HepG2 (cell line): Measurements from ENCODE around the gene PRXL2A. TPM values are rescaled to one million over a fixed set of nuclear protein-coding genes. Genes with fewer than 3 reads are reported as not detected.

Experiments
- ARID3A ChIP-seq: IDR thresholded peaks from 2 replicates; pipeline ENCODE4 v1.6.1; 2012; ENCODE audit warnings: low read depth, low read length, improper control_type of control experiment
- CBX5 ChIP-seq: sonication (generic); formaldehyde crosslinking; IDR thresholded peaks from 2 replicates; pipeline ENCODE4 v1.4.0; 2020; ENCODE audit warnings: missing genetic modification reagents, borderline replicate concordance
- E2F5 ChIP-seq: sonication (generic); formaldehyde crosslinking; conservative IDR thresholded peaks from 2 replicates; pipeline ENCODE4 v1.4.0; 2020; ENCODE audit warnings: missing genetic modification reagents
- HMG20A ChIP-seq: IDR thresholded peaks from 2 replicates; pipeline ENCODE4 v1.6.1; 2016; ENCODE audit warnings: borderline replicate concordance
- MLXIP ChIP-seq: sonication (generic); formaldehyde crosslinking; IDR thresholded peaks from 2 replicates; pipeline ENCODE4 v1.9.0; 2021; ENCODE audit warnings: missing genetic modification reagents, borderline replicate concordance
- NFE2 ChIP-seq: sonication (generic); formaldehyde crosslinking; IDR thresholded peaks from 2 replicates; pipeline ENCODE4 v1.4.0; 2020; ENCODE audit warnings: missing genetic modification reagents
- PRDM15 ChIP-seq: sonication (generic); formaldehyde crosslinking; IDR thresholded peaks from 2 replicates; pipeline ENCODE4 v1.4.0; 2020; ENCODE audit warnings: missing genetic modification reagents
- PTBP1 ChIP-seq: fragments of 200-400 bp; formaldehyde crosslinking; IDR thresholded peaks from 2 replicates; pipeline ENCODE4 v1.6.1; 2018; ENCODE audit warnings: low read length, low read depth; ENCODE audit not compliant: poor library complexity, severe bottlenecking
- RFX1 ChIP-seq: fragments of 450-650 bp; IDR thresholded peaks from 2 replicates; pipeline ENCODE4 v1.6.1; 2017
- RNF219 ChIP-seq: sonication (generic); formaldehyde crosslinking; IDR thresholded peaks from 2 replicates; pipeline ENCODE4 v1.5.0; 2020; ENCODE audit warnings: mild to moderate bottlenecking, missing genetic modification reagents
- SMARCC2 ChIP-seq: fragments of 450-650 bp; IDR thresholded peaks from 2 replicates; pipeline ENCODE4 v1.6.1; 2017; ENCODE audit warnings: antibody characterized with exemption, mild to moderate bottlenecking
- SP140L ChIP-seq: sonication (generic); formaldehyde crosslinking; IDR thresholded peaks from 2 replicates; pipeline ENCODE4 v1.4.0; 2020; ENCODE audit warnings: missing genetic modification reagents, borderline replicate concordance
- SPEN ChIP-seq: sonication (generic); formaldehyde crosslinking; IDR thresholded peaks from 2 replicates; pipeline ENCODE4 v1.5.1; 2020; ENCODE audit warnings: low read depth, mild to moderate bottlenecking, missing genetic modification reagents
- TBP ChIP-seq: sonication (generic); formaldehyde crosslinking; IDR thresholded peaks from 2 replicates; pipeline ENCODE4 v1.5.0; 2020; ENCODE audit warnings: missing genetic modification reagents
- TBX2 ChIP-seq: sonication (generic); formaldehyde crosslinking; IDR thresholded peaks from 2 replicates; pipeline ENCODE4 v1.5.0; 2020; ENCODE audit warnings: missing genetic modification reagents, mild to moderate bottlenecking, borderline replicate concordance
- ZNF543 ChIP-seq: sonication (generic); formaldehyde crosslinking; IDR thresholded peaks from 2 replicates; pipeline ENCODE4 v1.4.0; 2020; ENCODE audit warnings: mild to moderate bottlenecking, missing genetic modification reagents
- ZNF678 ChIP-seq: sonication (generic); formaldehyde crosslinking; IDR thresholded peaks from 2 replicates; pipeline ENCODE4 v1.4.0; 2020; ENCODE audit warnings: mild to moderate bottlenecking, missing genetic modification reagents
- polyA plus RNA-seq, 8 experiments: library from polyadenylated mRNA; depleted of rRNA in 3 of 8; stranded (reverse) in 7 of 8; unstranded in 1 of 8; fragments of >200 nt; fragmentation: Illumina TruSeq in 4 of 8; extraction: Trizol in 4 of 8; gene quantifications; 2 replicates each; pipeline versions ENCODE4 v1.2.1 to v1.2.3, GENCODE V29; 2011 to 2016; ENCODE audit warnings: low read depth in 4 of 8, missing spikeins in 1 of 8, mixed read lengths in 1 of 8; ENCODE audit not compliant: insufficient read depth in 1 of 8
- total RNA-seq, 5 experiments: library from RNA; depleted of rRNA; stranded (reverse); fragments of >200 nt; fragmentation: Illumina TruSeq; extraction: Trizol; gene quantifications; 2 replicates each; pipeline ENCODE4 v1.2.3, GENCODE V29; 2016; ENCODE audit warnings: low read depth in 1 of 5

The PRXL2A gene
- total and polyA plus RNA-seq, 2 of the 13 experiments (the other 11 are each of a cell fraction or from before 2014, with no cell fraction given) = 43.9 to 79.9 TPM

GRCh38 chr10:80408242-80409101 lies at the start of gene PRXL2A (continued):
- TF ChIP-seq ARID3A (no peak), PRDM15 (peak; percentile 65; the same call in 1 of the 2 replicates), PTBP1 (no peak), SP140L (CRISPR knock-in tag) (no peak), ZNF678 (CRISPR knock-in tag) (no peak), E2F5 (0 out of 2 replicates have a peak, but pooled peaks have one; percentile 42), MLXIP (CRISPR knock-in tag) (peak; percentile 57; the same call in 1 of the 2 replicates), TBX2 (CRISPR knock-in tag) (peak; percentile 80), HMG20A (CRISPR knock-in tag) (no peak), ZNF543 (0 out of 2 replicates have a peak, but pooled peaks have one; percentile 34), CBX5 (no peak), SMARCC2 (no peak), TBP (CRISPR knock-in tag) (0 out of 2 replicates have a peak, but pooled peaks have one; percentile 24), NFE2 (CRISPR knock-in tag) (no peak), RNF219 (CRISPR knock-in tag) (no peak; the same call in 1 of the 2 replicates), SPEN (CRISPR knock-in tag) (no peak), RFX1 (no peak)
